Activated naive CD4-positive, alpha-beta T cell treated with anti-CD3 and anti-CD28 coated beads, Interleukin-2, amount 50 U/mL, for 24 hours (primary cell): ENCODE results near the gene LARP4B.
A peak's percentile ranks its signal among the peaks of the same experiment; 100 is the strongest.

Source experiments
- H3K27ac Mint-ChIP-seq: one replicate; pipeline ENCODE4 v1.8.0; 2021; ENCODE audit warnings: mild to moderate bottlenecking, mixed read lengths
- H3K27me3 Mint-ChIP-seq: one replicate; pipeline ENCODE4 v1.8.0; 2021; ENCODE audit warnings: mixed read lengths
- H3K36me3 Mint-ChIP-seq: one replicate; pipeline ENCODE4 v1.8.0; 2021; ENCODE audit warnings: mixed read lengths
- H3K4me1 Mint-ChIP-seq: one replicate; pipeline ENCODE4 v1.8.0; 2021; ENCODE audit warnings: mixed read lengths
- H3K4me3 Mint-ChIP-seq: one replicate; pipeline ENCODE4 v1.8.0; 2021; ENCODE audit warnings: mild to moderate bottlenecking, mixed read lengths
- H3K9me3 Mint-ChIP-seq: one replicate; pipeline ENCODE4 v1.8.0; 2021; ENCODE audit warnings: mixed read lengths

Gene LARP4B

DNA sequence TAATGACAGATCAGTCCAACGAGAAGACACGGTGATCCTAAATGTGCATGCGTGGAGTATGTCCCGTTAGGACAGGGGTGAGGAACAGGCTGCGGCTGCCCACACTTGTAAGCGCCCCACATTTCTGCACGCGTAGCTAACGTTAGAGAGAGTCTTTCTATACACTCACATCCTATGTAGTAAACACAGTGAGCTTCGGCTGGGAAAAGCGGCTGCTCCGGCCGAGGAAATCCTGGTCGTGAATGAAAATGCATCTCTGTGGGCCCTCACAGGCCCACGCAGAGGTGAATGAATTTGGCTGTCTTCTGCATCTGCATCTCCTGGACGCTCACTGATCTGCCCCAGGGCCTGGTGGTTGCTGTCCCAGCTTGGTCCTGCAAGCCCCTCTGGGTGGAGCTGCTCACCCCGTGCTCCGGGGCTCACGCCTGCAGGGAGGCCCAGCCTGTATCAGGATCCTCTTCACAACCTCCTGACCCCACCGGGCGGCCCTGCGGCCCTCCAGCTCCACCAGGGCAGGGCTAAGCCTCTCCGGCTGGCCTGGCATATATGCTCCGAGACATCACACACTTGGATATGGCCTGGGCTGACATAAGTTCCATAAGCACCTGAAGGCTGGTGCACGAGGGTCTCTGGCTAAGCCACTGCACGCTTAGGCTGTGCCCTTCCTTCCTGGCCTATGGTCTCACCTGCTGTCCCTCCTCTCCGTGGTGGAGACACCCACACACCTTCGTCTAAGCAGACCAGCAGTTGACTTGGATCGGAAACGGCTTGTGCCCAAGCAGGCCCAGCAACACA, 124.1 kb downstream of the LARP4B start:
- no peak overlapping the region for H3K27ac Mint-ChIP-seq
- H3K27me3 Mint-ChIP-seq: no peaks in the 10 kb centered on the region
- H3K4me3 Mint-ChIP-seq: no peak overlapping the region
- peaks cover 3% of the 10 kb centered on the region for H3K36me3 Mint-ChIP-seq
- no peaks in the 10 kb centered on the region for H3K4me1 Mint-ChIP-seq
- H3K9me3 Mint-ChIP-seq: no peaks in the 10 kb centered on the region

DNA sequence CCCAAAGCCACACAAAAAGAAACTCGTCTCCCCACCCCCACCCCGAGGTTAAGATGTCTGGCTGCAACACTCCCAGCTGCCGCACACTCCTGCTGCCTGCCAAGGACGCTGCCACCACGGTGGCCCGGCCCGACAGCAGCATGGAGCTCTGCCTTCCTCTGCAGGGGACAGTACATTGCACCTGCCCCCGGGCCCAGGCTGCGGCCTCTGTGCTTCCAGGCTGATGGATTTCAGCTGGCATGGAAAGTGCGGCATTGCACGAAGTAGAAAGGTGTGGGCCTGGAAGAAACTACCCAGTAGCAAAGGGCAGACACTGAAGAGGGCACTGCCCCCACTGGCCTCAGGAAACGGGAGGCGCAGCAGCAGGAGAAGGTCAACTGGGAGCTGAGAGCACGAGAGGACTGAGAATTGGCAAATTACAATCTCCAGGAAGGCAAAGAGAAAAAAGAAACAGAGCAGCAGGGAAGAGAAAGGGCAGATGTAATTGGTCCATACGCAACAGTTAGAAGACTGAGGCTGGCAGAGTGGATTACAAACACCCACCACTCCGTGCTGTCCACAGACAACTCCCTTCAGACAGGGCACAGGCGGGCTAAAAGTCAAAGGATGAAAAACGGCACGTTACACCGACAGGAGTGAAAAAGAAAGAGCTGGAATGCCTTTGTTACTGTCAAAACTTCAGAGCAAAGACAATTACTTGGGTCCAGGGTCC, 124.9 kb downstream of the LARP4B start:
- H3K4me3 Mint-ChIP-seq: no peak overlapping the region
- H3K9me3 Mint-ChIP-seq: no peaks in the 10 kb centered on the region
- no peaks in the 10 kb centered on the region for H3K27me3 Mint-ChIP-seq
- peak overlapping the region; percentile 31 for H3K27ac Mint-ChIP-seq
- H3K4me1 Mint-ChIP-seq: no peaks in the 10 kb centered on the region
- no peaks in the 10 kb centered on the region for H3K36me3 Mint-ChIP-seq

DNA sequence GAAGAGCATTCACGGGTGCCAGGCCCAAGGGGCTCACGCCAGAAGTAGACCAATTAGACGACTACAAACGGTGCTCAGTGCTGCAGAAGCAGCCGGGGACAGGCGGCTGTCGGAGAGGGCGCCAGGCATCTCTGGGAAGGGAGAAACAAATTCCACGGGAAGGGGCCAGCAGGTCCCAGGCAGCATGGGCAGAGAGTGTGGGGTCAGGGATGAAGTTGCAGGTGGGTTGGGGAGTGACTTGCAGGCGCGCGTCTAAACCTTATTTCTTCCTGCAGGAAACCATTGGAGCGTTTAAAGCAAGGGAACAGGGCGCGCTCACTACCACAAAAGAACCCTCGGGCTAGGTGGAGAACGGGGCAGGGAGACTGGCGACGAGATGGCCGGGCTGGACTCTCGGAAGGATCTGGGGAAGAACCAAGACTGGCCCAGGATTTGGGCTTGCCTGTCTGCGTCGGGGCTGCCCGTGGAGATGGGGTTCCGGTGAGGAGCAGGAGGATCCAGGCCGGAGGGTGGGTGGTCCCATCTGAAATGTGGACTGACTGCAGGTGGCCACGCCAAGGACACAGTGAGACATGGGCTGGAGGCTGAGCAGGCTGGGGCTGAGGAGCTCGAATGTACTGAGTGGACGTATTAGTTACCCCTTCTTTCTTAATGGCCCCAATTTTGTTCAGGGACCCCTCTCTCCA, 125.7 kb downstream of the LARP4B start:
- Mint-ChIP-seq H3K9me3 (no peaks in the 10 kb centered on the region), H3K4me3 (no peak overlapping the region), H3K27me3 (no peaks in the 10 kb centered on the region), H3K36me3 (no peaks in the 10 kb centered on the region), H3K27ac (no peak overlapping the region), H3K4me1 (no peaks in the 10 kb centered on the region)

DNA sequence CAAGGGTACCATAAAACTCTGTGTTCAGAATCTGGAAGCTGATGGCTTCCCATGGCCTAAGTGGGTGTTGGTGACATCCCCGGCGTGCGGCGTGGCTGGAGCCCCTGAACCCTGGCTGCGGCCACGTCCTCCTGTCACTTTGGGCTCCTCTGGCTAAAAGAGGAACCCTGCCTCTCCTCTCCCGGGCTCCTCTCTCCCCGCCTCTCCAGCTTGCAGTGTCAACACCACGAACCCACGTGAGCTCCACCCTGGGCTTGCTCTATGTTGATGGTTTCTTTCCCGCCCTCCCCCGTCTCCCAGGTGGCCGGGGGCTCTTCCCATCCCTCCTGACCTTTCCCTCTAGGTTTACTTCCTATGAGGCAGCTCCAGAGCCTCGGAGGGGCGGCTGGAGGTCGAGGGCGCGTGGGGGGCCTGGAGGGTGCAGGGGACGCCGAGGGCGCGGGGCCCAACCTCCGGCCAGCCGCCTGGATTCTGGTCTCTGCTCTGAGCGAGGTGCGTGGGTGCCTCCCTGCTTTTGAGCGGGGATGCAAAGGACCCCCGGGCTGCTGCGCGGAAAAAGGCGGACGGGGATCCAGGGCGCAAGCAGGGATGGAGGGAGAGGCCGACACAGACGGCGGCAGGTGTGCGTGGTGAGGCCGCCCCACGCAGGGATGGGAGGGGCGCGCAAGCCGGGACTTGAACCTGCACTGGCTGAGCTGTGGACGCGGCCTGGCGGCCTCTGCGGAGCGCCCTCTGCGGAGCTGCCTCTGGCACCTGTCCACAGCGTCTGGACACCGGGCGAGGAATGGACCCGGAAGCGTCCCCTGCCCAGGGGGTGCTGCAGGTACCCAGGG, 126.5 kb downstream of the LARP4B start:
- Mint-ChIP-seq H3K27me3 (no peaks in the 10 kb centered on the region), H3K27ac (peak overlapping the region; percentile 68), H3K4me3 (no peak overlapping the region), H3K4me1 (no peaks in the 10 kb centered on the region), H3K36me3 (peaks cover under 1% of the 10 kb centered on the region), H3K9me3 (peaks cover 5% of the 10 kb centered on the region)

DNA sequence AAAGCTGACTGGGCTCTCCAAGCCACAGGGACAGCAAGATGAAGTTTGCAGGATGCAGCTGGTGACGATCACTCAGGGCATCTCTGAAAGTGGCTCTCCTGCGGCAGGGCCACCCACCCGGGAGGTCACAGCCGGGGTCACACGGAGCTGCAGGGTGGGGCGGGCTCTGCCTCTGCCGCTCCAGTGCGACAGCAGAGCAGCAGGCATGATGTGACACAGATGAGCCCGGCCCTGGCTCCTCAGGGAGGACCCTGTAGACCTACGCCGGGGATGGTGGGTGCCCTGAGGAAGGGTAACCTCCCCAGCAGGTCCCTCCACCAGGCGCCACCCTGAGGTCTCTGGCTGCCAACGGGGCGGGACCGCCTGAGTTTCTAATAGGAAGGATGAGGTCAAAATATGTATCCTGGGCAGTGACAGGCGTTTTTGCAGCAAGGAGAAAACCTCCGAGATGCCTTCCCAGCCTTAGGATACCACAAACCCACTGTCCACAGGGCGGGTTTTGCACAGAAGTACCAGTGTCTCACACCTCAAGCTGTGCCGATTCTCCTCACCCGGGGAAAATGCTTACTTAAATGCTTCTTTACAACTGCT, 127.2 kb downstream of the LARP4B start:
- H3K36me3 Mint-ChIP-seq: peaks cover 2% of the 10 kb centered on the region
- H3K4me1 Mint-ChIP-seq: no peaks in the 10 kb centered on the region
- H3K27ac Mint-ChIP-seq: peak overlapping the region; percentile 68
- H3K27me3 Mint-ChIP-seq: no peaks in the 10 kb centered on the region
- H3K9me3 Mint-ChIP-seq: peaks cover 12% of the 10 kb centered on the region
- no peak overlapping the region for H3K4me3 Mint-ChIP-seq

DNA sequence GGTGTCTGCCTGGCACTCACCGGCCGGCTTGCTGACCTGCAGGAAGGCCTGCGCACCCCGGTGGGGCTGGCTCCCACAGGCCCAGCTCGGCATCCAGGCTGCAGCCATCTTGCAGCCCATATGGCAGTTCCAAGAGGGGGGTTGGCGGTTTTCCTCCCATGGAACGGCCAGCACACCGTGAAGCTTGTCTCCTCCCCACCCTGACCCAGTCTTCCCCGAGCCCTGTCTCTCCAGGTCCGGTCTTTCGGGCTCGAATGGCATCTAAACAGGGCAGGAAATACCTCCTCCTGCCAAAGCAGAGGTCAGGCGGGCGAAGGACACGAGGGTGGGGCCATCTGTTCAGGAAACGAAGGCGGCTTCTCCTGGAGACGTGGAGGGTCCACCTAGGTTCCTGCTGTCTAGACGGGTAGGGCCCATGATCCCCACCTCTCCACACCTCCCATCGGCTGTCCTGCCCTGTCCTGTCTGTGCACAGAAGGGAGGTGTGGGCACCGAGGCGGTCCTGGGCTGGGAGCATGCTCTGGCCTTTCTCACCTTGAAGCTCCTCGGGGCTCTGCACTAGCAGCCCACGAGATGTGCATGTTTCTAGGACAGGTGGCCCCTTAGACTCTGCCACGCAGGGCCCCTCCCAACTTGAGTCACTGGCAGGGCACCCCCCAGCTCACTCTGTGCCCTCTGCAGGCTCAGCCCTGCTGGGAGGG, 128.3 kb downstream of the LARP4B start:
- no peak overlapping the region for H3K4me3 Mint-ChIP-seq
- peaks cover 21% of the 10 kb centered on the region for H3K9me3 Mint-ChIP-seq
- no peak overlapping the region for H3K27ac Mint-ChIP-seq
- no peaks in the 10 kb centered on the region for H3K4me1 Mint-ChIP-seq
- no peaks in the 10 kb centered on the region for H3K27me3 Mint-ChIP-seq
- peaks cover 10% of the 10 kb centered on the region for H3K36me3 Mint-ChIP-seq

DNA sequence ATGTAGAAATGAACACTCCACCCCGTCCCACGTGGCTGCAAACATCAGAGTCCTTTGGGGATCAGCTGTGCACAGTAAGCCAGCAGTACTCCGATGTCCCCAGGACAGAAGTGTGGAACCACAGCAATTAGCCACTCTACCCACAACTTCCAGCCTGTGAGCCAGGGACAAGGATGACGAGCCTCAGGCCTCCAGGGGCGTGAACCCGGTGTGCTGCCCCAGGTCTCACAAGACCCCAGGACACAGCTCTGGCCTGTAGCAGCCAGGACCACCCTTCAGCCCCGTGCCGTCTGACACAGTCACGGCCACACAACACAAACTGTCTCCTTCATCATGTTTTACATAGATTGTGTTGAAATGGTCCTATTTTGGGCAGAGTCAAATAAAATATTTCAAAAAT, 129.0 kb downstream of the LARP4B start:
- H3K36me3 Mint-ChIP-seq: peaks cover 14% of the 10 kb centered on the region
- H3K4me3 Mint-ChIP-seq: no peak overlapping the region
- H3K4me1 Mint-ChIP-seq: no peaks in the 10 kb centered on the region
- H3K9me3 Mint-ChIP-seq: peaks cover 21% of the 10 kb centered on the region
- no peaks in the 10 kb centered on the region for H3K27me3 Mint-ChIP-seq
- H3K27ac Mint-ChIP-seq: no peak overlapping the region

DNA sequence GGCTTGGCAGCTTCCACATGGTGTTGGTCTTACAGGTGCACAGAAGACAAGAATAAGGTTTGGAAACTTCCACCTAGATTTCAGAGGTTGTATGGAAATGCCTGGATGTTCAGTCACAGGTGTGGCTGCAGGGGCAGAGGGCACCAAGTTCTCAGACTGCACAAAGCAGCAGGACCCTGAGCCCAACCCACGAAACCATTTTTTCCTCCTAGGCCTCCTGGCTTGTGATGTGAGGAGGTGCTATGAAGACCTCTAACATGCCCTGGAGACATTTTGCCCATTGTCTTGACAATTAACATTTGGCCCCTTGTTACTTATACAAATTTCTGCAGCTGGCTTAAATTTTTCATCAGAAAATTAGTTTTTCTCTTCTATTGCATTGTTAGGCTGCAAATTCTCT, 134.3 kb downstream of the LARP4B start:
- Mint-ChIP-seq H3K4me3 (no peak overlapping the region), H3K4me1 (no peaks in the 10 kb centered on the region), H3K36me3 (peaks cover 25% of the 10 kb centered on the region), H3K9me3 (peaks cover 29% of the 10 kb centered on the region), H3K27me3 (no peaks in the 10 kb centered on the region), H3K27ac (no peak overlapping the region)

DNA sequence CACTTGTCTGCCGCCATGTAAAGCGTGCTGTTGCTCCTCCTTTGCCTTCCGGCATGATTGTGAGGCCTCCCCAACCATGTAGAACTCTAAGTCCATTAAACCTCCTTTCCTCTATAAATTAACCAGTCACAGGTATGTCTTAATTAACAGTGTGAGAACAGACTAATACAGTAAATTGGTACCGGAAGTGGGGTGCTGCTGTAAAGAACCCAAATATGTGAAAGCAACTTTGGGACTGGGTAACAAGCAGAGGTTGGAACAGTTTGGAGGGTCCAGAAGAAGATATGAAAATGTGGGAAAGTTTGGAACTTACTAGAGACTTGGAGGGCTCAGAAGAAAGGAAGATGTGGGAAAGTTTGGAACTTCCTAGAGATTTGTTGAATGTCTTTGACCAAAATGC, 135.3 kb downstream of the LARP4B start:
- Mint-ChIP-seq H3K27me3 (no peaks in the 10 kb centered on the region), H3K4me3 (no peak overlapping the region), H3K36me3 (peaks cover 25% of the 10 kb centered on the region), H3K9me3 (peaks cover 29% of the 10 kb centered on the region), H3K4me1 (no peaks in the 10 kb centered on the region), H3K27ac (no peak overlapping the region)

DNA sequence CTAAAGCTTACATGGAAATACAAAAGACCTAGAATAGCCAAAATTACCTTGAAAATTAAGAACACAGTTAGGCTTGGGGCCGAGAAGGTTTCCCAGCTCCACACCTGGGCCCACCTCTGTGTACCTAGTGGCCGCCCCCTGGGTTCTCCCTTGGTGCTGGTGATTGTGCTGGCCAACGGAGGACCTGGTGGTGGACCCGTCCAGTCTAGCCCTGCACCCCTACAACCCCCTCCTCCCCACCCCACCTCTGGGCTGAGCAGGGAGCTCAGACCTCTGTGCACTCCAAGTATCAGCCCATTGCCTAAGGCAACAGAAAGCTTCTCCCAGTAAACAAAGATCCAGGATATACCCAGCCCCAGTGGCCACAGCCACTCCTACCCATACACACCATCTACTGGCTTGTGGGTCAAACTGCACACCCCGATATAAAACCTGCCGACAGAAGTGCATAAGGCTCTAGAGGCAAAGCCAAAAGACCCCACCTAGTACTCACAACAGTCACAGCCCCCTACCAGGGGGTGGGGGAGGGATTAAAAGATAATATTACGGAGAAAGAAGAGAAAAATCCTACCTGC, 137.0 kb downstream of the LARP4B start:
- Mint-ChIP-seq H3K27me3 (no peaks in the 10 kb centered on the region), H3K27ac (no peak overlapping the region), H3K4me3 (no peak overlapping the region), H3K4me1 (no peaks in the 10 kb centered on the region), H3K36me3 (peaks cover 24% of the 10 kb centered on the region), H3K9me3 (peaks cover 18% of the 10 kb centered on the region)

DNA sequence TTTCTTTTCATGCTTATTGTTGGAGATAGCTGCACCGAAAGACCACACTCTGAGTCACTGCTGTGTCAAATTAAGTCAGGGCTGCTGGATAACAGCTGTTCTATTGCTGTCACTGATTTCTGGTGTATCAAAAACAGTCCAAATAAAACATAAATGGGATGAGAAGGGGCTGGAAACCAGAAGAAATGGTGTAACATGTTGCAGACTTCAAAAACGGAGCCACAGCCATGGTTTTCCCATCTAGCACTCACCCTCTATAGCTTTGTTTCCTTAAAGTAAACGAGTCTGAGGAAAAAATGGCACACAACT, 138.8 kb downstream of the LARP4B start:
- no peak overlapping the region for H3K4me3 Mint-ChIP-seq
- H3K27ac Mint-ChIP-seq: no peak overlapping the region
- peaks cover 8% of the 10 kb centered on the region for H3K9me3 Mint-ChIP-seq
- no peaks in the 10 kb centered on the region for H3K27me3 Mint-ChIP-seq
- peaks cover 14% of the 10 kb centered on the region for H3K36me3 Mint-ChIP-seq
- no peaks in the 10 kb centered on the region for H3K4me1 Mint-ChIP-seq

DNA sequence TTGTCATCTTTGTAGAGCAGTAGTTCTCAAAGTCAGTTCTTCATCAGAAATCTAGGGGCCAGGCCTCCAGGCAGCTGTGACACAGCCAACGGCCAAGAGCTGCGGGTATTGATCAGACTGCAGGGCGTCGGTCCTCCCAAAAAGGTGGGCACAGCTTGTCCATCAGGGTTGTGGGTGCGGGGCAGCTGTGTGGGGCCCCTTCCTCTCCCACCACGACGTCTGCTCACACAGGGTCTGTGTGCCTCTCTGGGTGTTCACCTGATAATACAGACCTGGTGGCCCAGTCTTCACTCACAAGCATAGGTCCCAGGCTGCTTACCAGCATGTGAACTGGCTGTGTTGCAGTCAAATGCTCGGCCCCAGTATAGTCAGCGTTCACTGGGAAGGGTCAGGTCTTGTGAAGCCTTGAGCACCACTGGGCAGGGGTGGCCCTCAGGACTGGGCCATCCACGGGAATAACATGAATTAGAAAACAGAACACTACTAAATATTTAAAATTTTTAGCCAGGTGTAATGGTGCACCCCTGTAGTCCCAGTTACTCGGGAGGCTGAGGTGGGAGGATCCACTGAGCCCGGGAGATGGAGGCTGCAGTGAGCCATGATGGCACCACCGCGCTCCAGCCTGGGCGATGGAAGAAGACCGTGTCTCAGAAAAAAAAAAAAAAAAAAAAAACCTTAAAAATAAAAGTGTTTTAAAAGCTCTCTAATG, 139.3 kb downstream of the LARP4B start:
- Mint-ChIP-seq H3K9me3 (peaks cover 8% of the 10 kb centered on the region), H3K4me3 (no peak overlapping the region), H3K27me3 (no peaks in the 10 kb centered on the region), H3K36me3 (peaks cover 10% of the 10 kb centered on the region), H3K27ac (no peak overlapping the region), H3K4me1 (no peaks in the 10 kb centered on the region)

DNA sequence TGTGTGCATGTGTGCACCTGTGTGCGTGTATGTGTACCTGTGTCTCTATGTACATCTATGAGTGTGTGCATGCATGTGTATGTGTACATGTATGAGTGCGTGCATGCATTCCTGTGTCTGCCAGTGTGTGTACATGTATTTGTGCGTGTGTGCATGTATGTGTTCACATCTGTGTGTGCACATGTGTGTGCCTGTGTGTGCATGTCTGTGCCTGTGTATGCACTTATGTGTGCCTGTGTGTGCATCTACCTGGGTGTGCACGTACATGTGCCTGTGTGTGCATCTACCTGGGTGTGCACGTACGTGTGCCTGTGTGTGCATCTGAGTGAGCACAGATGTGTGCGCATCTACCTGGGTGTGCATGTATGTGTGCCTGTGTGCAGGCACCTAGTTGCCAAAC, 139.9 kb downstream of the LARP4B start:
- Mint-ChIP-seq H3K27ac (no peak overlapping the region), H3K4me1 (no peaks in the 10 kb centered on the region), H3K9me3 (peaks cover 7% of the 10 kb centered on the region), H3K36me3 (peaks cover 8% of the 10 kb centered on the region), H3K27me3 (peaks cover 3% of the 10 kb centered on the region), H3K4me3 (no peak overlapping the region)
